ENCODE data around the gene KCNQ1. TPM values are rescaled to one million over a fixed set of nuclear protein-coding genes. Genes with fewer than 3 reads are reported as not detected.

Gene KCNQ1
- total RNA-seq, 3 donors from 2014 or later, result 3.6 to 6.2 (median 5.1) TPM

- Histone ChIP-seq H3K27ac (peak overlapping the region; percentile 88 to 98), H3K4me3 (peak overlapping the region; percentile 64 to 74 (median 72)), H3K9me3 (no peaks in the 10 kb centered on the region), H3K27me3 (no peaks in the 10 kb centered on the region), H3K4me1 (no peaks in the 10 kb centered on the region), H3K36me3 (no peaks in the 10 kb centered on the region)
- intact Hi-C loops (cut with DNase I; ENCODE audit: low total_unique reads), result loop anchor here (5.0 kb wide), 1 partner anchor 148 kb away; no protein-coding TSS in a partner anchor
- peak in 1 of 3 donors; percentile 6 for TF ChIP-seq CTCF (IDR thresholded peaks at IDR 0.05)
- no peak for TF ChIP-seq POLR2AphosphoS5 (IDR thresholded peaks at IDR 0.05)
- peak in 1 of 2 donors; percentile 54 for DNase-seq (ENCODE audit: low spot score in 2 of 2)
Observed at GRCh38 chr11:2699185-2699530, 254.3 kb downstream of the KCNQ1 start.

DNA sequence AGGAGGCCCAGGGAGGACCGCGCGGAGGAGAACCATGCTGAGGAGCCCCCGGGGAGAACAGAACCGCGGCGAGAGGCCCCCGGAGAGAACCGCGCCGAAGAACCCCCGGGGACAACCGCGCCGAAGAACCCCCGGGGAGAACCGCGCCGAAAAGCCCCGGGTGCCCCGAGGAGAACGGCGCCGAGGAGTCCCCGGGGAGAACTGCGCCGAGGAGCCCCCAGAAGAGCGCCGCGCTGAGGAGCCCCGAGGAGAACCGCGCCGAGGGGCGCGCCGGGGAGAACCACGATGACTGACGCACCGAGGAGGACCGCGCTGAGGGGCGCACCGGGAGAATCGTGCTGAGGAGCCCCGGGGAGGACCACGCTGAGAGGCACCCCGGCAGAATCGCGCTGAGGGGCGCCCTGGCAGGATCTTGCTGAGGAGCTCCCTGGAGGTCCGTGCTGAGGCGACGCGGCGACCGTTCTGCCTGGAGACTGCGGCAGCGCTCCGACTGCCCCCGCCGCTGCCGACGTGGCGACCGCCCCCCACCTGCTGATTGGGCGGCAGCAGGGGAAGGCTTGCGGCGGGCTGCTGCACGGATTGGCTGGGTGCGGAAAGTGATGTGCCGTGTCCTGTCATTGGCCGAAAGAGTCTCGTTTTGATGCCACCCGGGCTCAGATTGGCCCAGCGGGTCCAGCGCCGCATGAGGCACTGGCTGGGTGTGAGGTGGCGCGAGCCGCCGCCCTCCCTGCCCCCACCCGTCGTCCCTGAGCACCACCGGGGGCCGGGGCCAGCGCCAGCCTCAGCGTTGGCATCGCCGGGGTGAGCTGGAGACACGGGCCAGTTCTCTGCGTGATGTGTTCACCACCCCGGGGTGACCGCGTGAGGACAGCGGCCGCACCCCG, 255.0 kb downstream of the KCNQ1 start, which contains the start of gene KCNQ1OT1:
KCNQ1OT1 (minus strand) TSS at position 464 of the 884 bp plus-strand sequence.
- H3K27me3 ChIP-seq, result no peaks in the 10 kb centered on the region
- H3K4me3 ChIP-seq, result peak within 1 kb of the TSS; percentile 64 to 74 (median 72)
- TF ChIP-seq POLR2A (IDR thresholded peaks at IDR 0.05) (peak; percentile 85), POLR2AphosphoS5 (IDR thresholded peaks at IDR 0.05) (peak; percentile 75 to 94 (median 88)), CTCF (IDR thresholded peaks at IDR 0.05) (no peak)
- H3K9me3 ChIP-seq, result no peaks in the 10 kb centered on the region
- H3K36me3 ChIP-seq, result no peaks in the 10 kb centered on the region
- peak within 1 kb of the TSS; percentile 88 to 98 for H3K27ac ChIP-seq
- intact Hi-C loops (cut with DNase I; ENCODE audit: low total_unique reads), result loop anchor here (5.0 to 10.0 kb wide), 2 partner anchors 148 to 185 kb away; partner anchors contain the start of gene CDKN1C
- no peaks in the 10 kb centered on the region for H3K4me1 ChIP-seq
- peak; percentile 91 to 94 for DNase-seq (ENCODE audit: low spot score in 2 of 2)

GRCh38 chr11:2700415-2701211, 255.8 kb downstream of the KCNQ1 start:
- H3K27ac ChIP-seq, result peak overlapping the region; percentile 88 to 98
- H3K9me3 ChIP-seq, result no peaks in the 10 kb centered on the region
- H3K4me1 ChIP-seq, result no peaks in the 10 kb centered on the region
- TF ChIP-seq POLR2A (IDR thresholded peaks at IDR 0.05) (peak; percentile 30), POLR2AphosphoS5 (IDR thresholded peaks at IDR 0.05) (no peak)
- peak overlapping the region; percentile 64 to 74 (median 72) for H3K4me3 ChIP-seq
- intact Hi-C loops (cut with DNase I; ENCODE audit: low total_unique reads), result loop anchor here (10.0 kb wide), 1 partner anchor 184 kb away; the partner anchor contains the start of gene CDKN1C
- H3K36me3 ChIP-seq, result no peaks in the 10 kb centered on the region
- DNase-seq (ENCODE audit: low spot score in 2 of 2), result peak; percentile 44 to 76
- no peaks in the 10 kb centered on the region for H3K27me3 ChIP-seq

- Histone ChIP-seq H3K27ac (peak overlapping the region; percentile 88 to 98), H3K36me3 (no peaks in the 10 kb centered on the region), H3K4me3 (peak overlapping the region in 1 of 3 donors; percentile 74), H3K27me3 (no peaks in the 10 kb centered on the region), H3K4me1 (no peaks in the 10 kb centered on the region), H3K9me3 (peaks cover 0 to 3% of the 10 kb centered on the region in 2 donors)
- no peak for TF ChIP-seq POLR2A (IDR thresholded peaks at IDR 0.05)
- TF ChIP-seq CTCF (IDR thresholded peaks at IDR 0.05), result no peak
- TF ChIP-seq POLR2AphosphoS5 (IDR thresholded peaks at IDR 0.05), result no peak
- intact Hi-C loops (cut with DNase I; ENCODE audit: low total_unique reads), result loop anchor here (10.0 kb wide), 1 partner anchor 184 kb away; the partner anchor contains the start of gene CDKN1C
- DNase-seq (ENCODE audit: low spot score in 2 of 2), result no peak
Observed at GRCh38 chr11:2701230-2701629, 256.4 kb downstream of the KCNQ1 start.

- DNase-seq (ENCODE audit: low spot score in 2 of 2), result peak in 1 of 2 donors; percentile 20
- H3K27ac ChIP-seq, result no peak overlapping the region
- no peak for TF ChIP-seq CTCF (IDR thresholded peaks at IDR 0.05)
- TF ChIP-seq POLR2AphosphoS5 (IDR thresholded peaks at IDR 0.05), result no peak
- TF ChIP-seq POLR2A (IDR thresholded peaks at IDR 0.05), result no peak
- no peak overlapping the region for H3K4me3 ChIP-seq
- intact Hi-C loops (cut with DNase I; ENCODE audit: low total_unique reads), result loop anchor here (10.0 kb wide), 1 partner anchor 183 kb away; the partner anchor contains the start of gene CDKN1C
- H3K4me1 ChIP-seq, result no peaks in the 10 kb centered on the region
- H3K36me3 ChIP-seq, result no peaks in the 10 kb centered on the region
- peaks cover 0 to 4% of the 10 kb centered on the region in 2 donors for H3K9me3 ChIP-seq
- no peaks in the 10 kb centered on the region for H3K27me3 ChIP-seq
Observed at GRCh38 chr11:2701898-2702434, 257.2 kb downstream of the KCNQ1 start.
